ENCODE data around the gene DCP1B.
"Not testable (repeated sequence)": the region's sequence is repeated elsewhere in the genome, so short reads cannot be mapped to it uniquely, and the experiment has no call there.

The DCP1B gene

DNA sequence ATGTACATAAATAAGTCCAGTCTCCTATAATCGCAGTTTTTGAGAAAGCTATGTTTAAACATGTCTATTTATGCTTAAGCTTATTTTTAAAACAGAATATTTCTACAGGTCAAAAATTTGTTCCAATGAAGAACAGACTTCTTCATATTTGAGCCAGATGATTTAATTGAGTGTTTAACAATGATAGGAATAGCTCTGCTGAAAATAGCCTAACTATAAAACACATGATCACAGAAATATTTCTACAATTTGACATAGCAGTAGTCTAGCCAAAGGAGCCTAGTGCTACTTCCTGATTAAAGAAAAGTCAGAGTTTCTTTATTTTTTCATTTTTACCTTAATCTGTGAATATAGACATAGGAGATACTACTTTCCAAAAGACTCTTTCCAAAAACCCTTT is 29.4 kb downstream of the DCP1B start:
- DNase-seq (no peak), ATAC-seq (no peak)

- ATAC-seq (no peak), DNase-seq (no peak)
These were observed 31.4 kb downstream of the DCP1B start for GRCh38 chr12:1972856-1973317.

- DNase-seq = no peak
These were observed 32.0 kb downstream of the DCP1B start for GRCh38 chr12:1972260-1972659.

GRCh38 chr12:1970331-1970900 is 33.8 kb downstream of the DCP1B start:
- DNase-seq (no peak), ATAC-seq (no peak)

More at GRCh38 chr12:1972260-1972659, 32.0 kb downstream of the DCP1B start:
- no peak for ATAC-seq

- no peak for DNase-seq
- ATAC-seq = no peak
These were observed 37.6 kb downstream of the DCP1B start for GRCh38 chr12:1966561-1967226.

DNA sequence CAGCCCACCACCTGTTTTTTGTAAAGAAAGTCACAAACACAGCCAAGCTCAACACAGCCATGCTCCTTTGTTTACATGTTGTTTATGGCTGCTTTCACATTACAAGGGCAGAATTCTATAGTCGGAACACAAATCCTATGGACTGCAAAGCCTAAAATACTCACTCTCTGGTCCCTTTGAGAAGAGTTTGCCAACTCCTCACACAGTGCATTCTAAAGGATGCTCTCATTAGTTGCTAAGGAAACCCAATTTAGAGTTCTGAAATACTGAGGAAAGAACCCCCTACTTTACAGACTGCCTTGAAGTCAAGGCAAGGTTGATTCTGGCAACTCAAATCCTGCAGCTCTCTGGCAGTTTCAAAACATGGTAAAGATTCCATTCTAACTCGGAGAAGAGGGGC is 38.3 kb downstream of the DCP1B start:
- ATAC-seq (no peak), DNase-seq (no peak)

GRCh38 chr12:1962051-1963020 is 41.9 kb downstream of the DCP1B start:
- no peak for DNase-seq
- no peak for ATAC-seq

DNA sequence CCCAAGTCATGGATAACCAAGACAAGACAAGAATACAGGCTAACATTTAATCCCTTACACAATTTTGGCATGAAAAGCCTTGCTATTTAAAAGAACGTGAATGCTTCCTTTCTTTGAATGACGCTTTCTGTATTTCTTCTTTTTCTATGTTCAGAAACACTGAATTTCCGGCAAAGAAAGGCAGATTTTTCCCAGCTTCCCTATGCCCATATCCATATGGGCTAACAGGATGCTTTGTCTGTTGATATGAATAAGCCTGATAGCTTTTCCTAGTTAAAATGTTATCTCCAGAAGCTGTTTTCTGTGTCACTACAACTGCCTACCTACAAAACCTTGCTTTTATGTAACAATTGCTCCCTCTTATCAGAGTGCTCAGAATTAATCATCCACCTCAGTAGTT is 47.5 kb downstream of the DCP1B start:
- ATAC-seq = no peak
- no peak for DNase-seq

- no peak for DNase-seq
These were observed 54.3 kb downstream of the DCP1B start for GRCh38 chr12:1949771-1950470.

DNA sequence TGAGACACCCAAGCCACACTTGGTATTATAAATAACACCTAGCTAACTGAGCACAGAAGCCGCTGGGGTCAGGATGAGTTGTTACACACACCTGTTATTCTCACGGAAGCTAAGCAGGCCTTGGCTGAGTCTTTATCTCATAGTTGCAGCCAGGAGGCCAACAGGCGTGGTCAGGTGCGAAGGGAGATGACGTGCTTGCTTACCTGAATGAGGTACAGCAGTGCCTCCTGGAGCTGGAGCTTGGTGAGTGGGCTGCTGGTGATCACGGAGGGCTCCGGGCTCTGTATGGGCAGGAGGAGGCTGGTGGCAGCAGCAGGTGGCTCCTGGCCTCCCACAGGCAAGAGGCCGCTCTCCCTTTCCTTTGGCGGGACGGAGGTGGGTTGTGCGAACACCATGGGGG is 55.4 kb downstream of the DCP1B start:
- DNase-seq (no peak), ATAC-seq (no peak)

More at GRCh38 chr12:1949771-1950470, 54.3 kb downstream of the DCP1B start:
- no peak for ATAC-seq

DNA sequence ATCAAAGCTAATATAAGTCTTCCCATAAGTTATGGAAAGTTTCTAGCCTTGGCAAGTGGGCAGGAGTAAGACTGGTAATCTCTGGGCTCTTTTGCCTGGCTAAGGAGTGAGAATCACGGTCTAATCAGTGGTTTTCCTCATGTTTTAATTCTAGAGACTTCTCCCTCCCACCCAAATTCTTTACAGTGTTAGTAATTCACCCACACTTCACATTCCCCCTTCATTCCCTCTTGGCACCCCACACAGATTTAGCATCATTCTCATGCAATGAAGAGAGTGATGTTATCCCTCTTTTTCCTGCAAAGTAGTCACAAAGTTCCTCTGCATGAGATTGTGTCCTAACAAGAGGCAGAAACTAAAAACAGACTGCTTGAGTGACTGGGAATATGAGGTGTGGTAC is 57.2 kb downstream of the DCP1B start:
- DNase-seq (no peak), ATAC-seq (no peak)

- DNase-seq (no peak), ATAC-seq (no peak)
These were observed 58.0 kb downstream of the DCP1B start for GRCh38 chr12:1946296-1946695.

- ATAC-seq, DNase-seq: not testable (repeated sequence)
These were observed 58.8 kb downstream of the DCP1B start for GRCh38 chr12:1945502-1945901.

GRCh38 chr12:1939801-1940607 is 64.3 kb downstream of the DCP1B start:
- DNase-seq (peak; percentile 91), ATAC-seq (peak; percentile 96)

- ATAC-seq (no peak), DNase-seq (no peak)
These were observed 64.9 kb downstream of the DCP1B start for GRCh38 chr12:1939331-1939730.

GRCh38 chr12:1937481-1938224 is 66.6 kb downstream of the DCP1B start:
- DNase-seq = no peak
- no peak for ATAC-seq

GRCh38 chr12:1936406-1937320 is 67.6 kb downstream of the DCP1B start:
- ATAC-seq (no peak), DNase-seq (no peak)

DNA sequence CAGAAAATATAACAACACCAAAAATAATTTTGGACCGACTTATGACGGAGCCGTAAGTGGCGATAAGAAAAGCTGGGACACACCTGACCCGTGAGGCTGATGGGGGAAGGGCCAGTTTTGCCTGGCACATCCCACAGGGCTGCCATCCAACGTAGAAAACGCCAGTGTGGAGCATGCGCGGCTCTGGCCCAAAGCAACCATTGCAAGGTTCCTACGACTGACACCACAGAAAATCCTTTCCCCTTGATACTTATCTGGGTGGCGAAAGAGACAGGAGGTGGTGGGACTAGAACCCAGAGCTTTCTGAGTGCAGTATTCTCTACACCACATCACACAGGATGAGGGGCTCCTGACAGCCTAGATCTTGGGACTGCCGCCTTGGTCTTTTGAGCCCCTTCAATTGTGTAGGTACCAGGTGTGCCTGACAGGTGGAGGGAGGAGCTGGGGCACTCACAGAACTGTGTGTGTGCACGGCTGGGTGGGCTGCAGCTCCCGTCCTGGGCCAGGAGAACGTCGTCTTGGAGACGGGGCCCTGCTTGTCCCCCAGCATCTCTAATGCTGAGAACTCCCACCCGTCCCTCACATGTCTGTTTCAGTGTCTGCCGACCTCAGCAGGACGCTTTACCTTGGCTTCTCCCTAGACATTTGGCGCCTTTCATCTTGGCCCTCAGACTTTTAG is 68.4 kb downstream of the DCP1B start:
- ATAC-seq = no peak
- no peak for DNase-seq

GRCh38 chr12:1935242-1935641 is 69.0 kb downstream of the DCP1B start:
- ATAC-seq (no peak), DNase-seq (no peak)
